GM23338 (cell line): ENCODE measurements around the gene SPTB. TPM values are rescaled to one million over a fixed set of nuclear protein-coding genes. Genes with fewer than 3 reads are reported as not detected.

Source experiments
- ATAC-seq: fragments of 200-7000 bp; cut with Tn5 transposase; 3 replicates; pipeline ENCODE4 v1.9.1; 2020
- DNase-seq: peaks from one replicate; pipeline ENCODE4 v3.0.0-alpha.2; 2015; ENCODE audit warnings: low spot score
- H2AFZ ChIP-seq: fragments of 200-600 bp; sonication (generic); 2 replicates; pipeline ENCODE4 v1.8.0; 2016; ENCODE audit warnings: antibody characterized with exemption, mild to moderate bottlenecking, moderate library complexity
- H3F3A ChIP-seq: fragments of 200-600 bp; sonication (generic); replicated peaks from 2 replicates; pipeline ENCODE4 v1.8.0; 2017; ENCODE audit warnings: antibody characterized with exemption, mixed run types, low read depth
- H3K27ac ChIP-seq: fragments of 200-600 bp; sonication (generic); 2 replicates; pipeline ENCODE4 v1.6.1; 2016; ENCODE audit warnings: low read depth
- H3K27me3 ChIP-seq: fragments of 200-600 bp; sonication (generic); 2 replicates; pipeline ENCODE4 v1.8.0; 2016; ENCODE audit warnings: mild to moderate bottlenecking, mixed run types, moderate library complexity; ENCODE audit not compliant: insufficient read depth
- H3K36me3 ChIP-seq: fragments of 200-600 bp; sonication (generic); 2 replicates; pipeline ENCODE4 v1.8.0; 2016; ENCODE audit warnings: mild to moderate bottlenecking; ENCODE audit not compliant: insufficient read depth
- H3K4me1 ChIP-seq: fragments of 200-600 bp; sonication (generic); 2 replicates; pipeline ENCODE4 v1.8.0; 2016; ENCODE audit warnings: mild to moderate bottlenecking, moderate library complexity; ENCODE audit not compliant: insufficient read depth
- H3K4me2 ChIP-seq: fragments of 200-600 bp; sonication (generic); 2 replicates; pipeline ENCODE4 v1.7.1; 2017; ENCODE audit warnings: mixed run types
- H3K4me3 ChIP-seq: fragments of 200-600 bp; sonication (generic); 2 replicates; pipeline ENCODE4 v1.6.1; 2016; ENCODE audit warnings: mixed run types
- H3K79me2 ChIP-seq: fragments of 200-600 bp; sonication (generic); replicated peaks from 2 replicates; pipeline ENCODE4 v1.8.0; 2017; ENCODE audit warnings: mild to moderate bottlenecking; ENCODE audit not compliant: insufficient read depth
- H3K9me2 ChIP-seq: fragments of 200-600 bp; sonication (generic); 2 replicates; pipeline ENCODE4 v1.8.0; 2017; ENCODE audit not compliant: insufficient read depth
- H4K20me1 ChIP-seq: fragments of 200-600 bp; sonication (generic); replicated peaks from 2 replicates; pipeline ENCODE4 v1.8.0; 2017; ENCODE audit warnings: mild to moderate bottlenecking; ENCODE audit not compliant: insufficient read depth
- H3K27ac Mint-ChIP-seq: 2 replicates; pipeline ENCODE4 v1.8.0; 2020; ENCODE audit warnings: inconsistent platforms, mild to moderate bottlenecking, moderate library complexity, mixed read lengths
- H3K27me3 Mint-ChIP-seq: 3 replicates; pipeline ENCODE4 v1.8.0; 2022; ENCODE audit warnings: low read depth, mild to moderate bottlenecking, moderate library complexity, mixed read lengths, inconsistent platforms; ENCODE audit not compliant: insufficient read depth, poor library complexity
- H3K36me3 Mint-ChIP-seq: 3 replicates; pipeline ENCODE4 v1.8.0; 2021; ENCODE audit warnings: low read depth, mild to moderate bottlenecking, inconsistent platforms, moderate library complexity, mixed read lengths
- H3K4me1 Mint-ChIP-seq: 3 replicates; pipeline ENCODE4 v1.8.0; 2020; ENCODE audit warnings: mild to moderate bottlenecking, inconsistent platforms, mixed read lengths
- H3K4me3 Mint-ChIP-seq: 3 replicates; pipeline ENCODE4 v1.8.0; 2021; ENCODE audit warnings: moderate library complexity, mild to moderate bottlenecking, inconsistent platforms, mixed read lengths
- H3K9me3 Mint-ChIP-seq: 3 replicates; pipeline ENCODE4 v1.8.0; 2020; ENCODE audit warnings: moderate library complexity, mild to moderate bottlenecking, inconsistent platforms, mixed read lengths
- CREB1 ChIP-seq: fragments of 250-450 bp; sonication (Bioruptor Pico); IDR thresholded peaks from 2 replicates; pipeline ENCODE4 v1.5.0; 2020; ENCODE audit warnings: low read depth, mild to moderate bottlenecking, moderate library complexity
- EZH2 ChIP-seq: fragments of 200-600 bp; sonication (generic); IDR thresholded peaks from one replicate; pipeline ENCODE4 v1.8.0; 2017; ENCODE audit warnings: antibody characterized with exemption, mild to moderate bottlenecking, low read depth; ENCODE audit not compliant: unreplicated experiment
- EZH2phosphoT487 ChIP-seq: fragments of 200-600 bp; sonication (generic); IDR thresholded peaks from one replicate; pipeline ENCODE4 v1.8.1; 2018; ENCODE audit warnings: antibody characterized with exemption; ENCODE audit not compliant: unreplicated experiment
- JUNB ChIP-seq: IDR thresholded peaks from one replicate; pipeline ENCODE4 v1.6.1; 2016; ENCODE audit warnings: antibody characterized with exemption; ENCODE audit not compliant: unreplicated experiment
- NANOG ChIP-seq: IDR thresholded peaks from 2 replicates; pipeline ENCODE4 v1.6.1; 2016; ENCODE audit warnings: antibody characterized with exemption, borderline replicate concordance
- POLR2AphosphoS5 ChIP-seq: IDR thresholded peaks from 2 replicates; pipeline ENCODE4 v1.6.1; 2016; ENCODE audit warnings: antibody characterized with exemption, low read depth
- STAT1 ChIP-seq: IDR thresholded peaks from one replicate; pipeline ENCODE4 v1.6.1; 2016; ENCODE audit warnings: antibody characterized with exemption; ENCODE audit not compliant: unreplicated experiment
- ZNF114 ChIP-seq: fragments of 250-450 bp; sonication (Bioruptor Pico); IDR thresholded peaks from 2 replicates; pipeline ENCODE4 v1.5.0; 2020; ENCODE audit warnings: mild to moderate bottlenecking, moderate library complexity
- polyA plus RNA-seq: library from polyadenylated mRNA; unstranded; fragments of >200 nt; fragmentation: Nextera tagmentation; extraction: Ambion mirVana; gene quantifications from 2 replicates; pipeline ENCODE4 v1.2.1, GENCODE V29; 2016
- total RNA-seq: library from RNA; depleted of rRNA; stranded (reverse); fragments of >200 nt; shearing (Covaris generic); gene quantifications from 2 replicates; pipeline ENCODE4 v1.2.3, GENCODE V29; 2014
- TF ChIP-seq, protein P1 (sequence below): IDR thresholded peaks from one replicate; pipeline ENCODE4 v1.6.1; 2018; ENCODE audit warnings: antibody characterized with exemption; ENCODE audit not compliant: unreplicated experiment
- TF ChIP-seq, protein P2 (sequence below), 2 experiments: fragments of 200-600 bp in 1 of 2; sonication (generic) in 1 of 2; conservative IDR thresholded peaks; 2 replicates each; pipeline versions ENCODE4 v1.5.1 to v1.6.1; 2016 to 2017; ENCODE audit warnings: antibody characterized with exemption in 2 of 2, low read depth in 2 of 2, mild to moderate bottlenecking in 2 of 2, moderate library complexity in 1 of 2
- TF ChIP-seq, protein P3 (sequence below): fragments of 250-450 bp; sonication (Bioruptor Pico); IDR thresholded peaks from 2 replicates; pipeline ENCODE4 v1.5.0; 2020; ENCODE audit warnings: mild to moderate bottlenecking, moderate library complexity

The SPTB gene
- total and polyA plus RNA-seq, 2 experiments from 2014 or later = 1.1 to 1.9 TPM

DNA sequence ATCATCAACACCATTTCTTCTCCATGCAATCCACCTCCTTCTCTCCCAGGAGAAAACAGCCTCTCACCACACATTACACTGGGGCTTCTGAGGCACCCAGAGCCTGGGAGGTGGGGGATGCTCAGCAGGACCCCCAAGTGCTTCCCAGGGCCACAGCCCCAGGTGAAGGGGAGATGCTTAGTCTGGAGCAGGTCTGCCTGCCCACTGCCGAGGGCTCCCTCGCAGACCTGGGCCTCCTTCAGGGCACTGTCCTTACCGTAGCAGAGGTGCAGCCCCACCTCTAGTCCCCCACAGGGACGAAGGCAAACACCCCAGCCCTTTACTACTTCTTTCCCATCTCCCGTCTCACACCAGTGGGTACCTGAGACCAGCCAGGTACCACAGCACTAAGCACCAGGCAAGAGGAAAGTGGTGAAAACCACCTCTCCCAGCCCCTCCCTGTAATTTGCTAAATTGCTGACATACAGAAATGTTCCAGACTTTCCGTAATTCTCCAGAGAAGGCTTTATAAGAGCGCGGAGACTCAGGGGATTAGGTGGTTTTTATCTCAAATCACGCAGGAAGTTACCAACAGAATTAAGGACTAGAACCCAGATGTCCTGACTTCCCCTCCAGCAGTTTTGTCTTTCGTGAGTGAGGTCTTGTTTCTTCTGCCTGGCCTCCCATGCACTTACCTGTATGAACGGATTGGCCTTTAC lies 116.5 kb downstream of the SPTB start (continued):
- TF ChIP-seq, protein P1, sequence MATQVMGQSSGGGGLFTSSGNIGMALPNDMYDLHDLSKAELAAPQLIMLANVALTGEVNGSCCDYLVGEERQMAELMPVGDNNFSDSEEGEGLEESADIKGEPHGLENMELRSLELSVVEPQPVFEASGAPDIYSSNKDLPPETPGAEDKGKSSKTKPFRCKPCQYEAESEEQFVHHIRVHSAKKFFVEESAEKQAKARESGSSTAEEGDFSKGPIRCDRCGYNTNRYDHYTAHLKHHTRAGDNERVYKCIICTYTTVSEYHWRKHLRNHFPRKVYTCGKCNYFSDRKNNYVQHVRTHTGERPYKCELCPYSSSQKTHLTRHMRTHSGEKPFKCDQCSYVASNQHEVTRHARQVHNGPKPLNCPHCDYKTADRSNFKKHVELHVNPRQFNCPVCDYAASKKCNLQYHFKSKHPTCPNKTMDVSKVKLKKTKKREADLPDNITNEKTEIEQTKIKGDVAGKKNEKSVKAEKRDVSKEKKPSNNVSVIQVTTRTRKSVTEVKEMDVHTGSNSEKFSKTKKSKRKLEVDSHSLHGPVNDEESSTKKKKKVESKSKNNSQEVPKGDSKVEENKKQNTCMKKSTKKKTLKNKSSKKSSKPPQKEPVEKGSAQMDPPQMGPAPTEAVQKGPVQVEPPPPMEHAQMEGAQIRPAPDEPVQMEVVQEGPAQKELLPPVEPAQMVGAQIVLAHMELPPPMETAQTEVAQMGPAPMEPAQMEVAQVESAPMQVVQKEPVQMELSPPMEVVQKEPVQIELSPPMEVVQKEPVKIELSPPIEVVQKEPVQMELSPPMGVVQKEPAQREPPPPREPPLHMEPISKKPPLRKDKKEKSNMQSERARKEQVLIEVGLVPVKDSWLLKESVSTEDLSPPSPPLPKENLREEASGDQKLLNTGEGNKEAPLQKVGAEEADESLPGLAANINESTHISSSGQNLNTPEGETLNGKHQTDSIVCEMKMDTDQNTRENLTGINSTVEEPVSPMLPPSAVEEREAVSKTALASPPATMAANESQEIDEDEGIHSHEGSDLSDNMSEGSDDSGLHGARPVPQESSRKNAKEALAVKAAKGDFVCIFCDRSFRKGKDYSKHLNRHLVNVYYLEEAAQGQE = no peak
- TF ChIP-seq CREB1 (CRISPR knock-in tag) (no peak), EZH2 (no peak), EZH2phosphoT487 (no peak), POLR2AphosphoS5 (no peak), NANOG (no peak), ZNF114 (CRISPR knock-in tag) (no peak)
- TF ChIP-seq, protein P2, sequence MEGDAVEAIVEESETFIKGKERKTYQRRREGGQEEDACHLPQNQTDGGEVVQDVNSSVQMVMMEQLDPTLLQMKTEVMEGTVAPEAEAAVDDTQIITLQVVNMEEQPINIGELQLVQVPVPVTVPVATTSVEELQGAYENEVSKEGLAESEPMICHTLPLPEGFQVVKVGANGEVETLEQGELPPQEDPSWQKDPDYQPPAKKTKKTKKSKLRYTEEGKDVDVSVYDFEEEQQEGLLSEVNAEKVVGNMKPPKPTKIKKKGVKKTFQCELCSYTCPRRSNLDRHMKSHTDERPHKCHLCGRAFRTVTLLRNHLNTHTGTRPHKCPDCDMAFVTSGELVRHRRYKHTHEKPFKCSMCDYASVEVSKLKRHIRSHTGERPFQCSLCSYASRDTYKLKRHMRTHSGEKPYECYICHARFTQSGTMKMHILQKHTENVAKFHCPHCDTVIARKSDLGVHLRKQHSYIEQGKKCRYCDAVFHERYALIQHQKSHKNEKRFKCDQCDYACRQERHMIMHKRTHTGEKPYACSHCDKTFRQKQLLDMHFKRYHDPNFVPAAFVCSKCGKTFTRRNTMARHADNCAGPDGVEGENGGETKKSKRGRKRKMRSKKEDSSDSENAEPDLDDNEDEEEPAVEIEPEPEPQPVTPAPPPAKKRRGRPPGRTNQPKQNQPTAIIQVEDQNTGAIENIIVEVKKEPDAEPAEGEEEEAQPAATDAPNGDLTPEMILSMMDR (conservative IDR thresholded peaks at IDR 0.05; ENCODE audit: low read depth in 2 of 2) = no peak

DNA sequence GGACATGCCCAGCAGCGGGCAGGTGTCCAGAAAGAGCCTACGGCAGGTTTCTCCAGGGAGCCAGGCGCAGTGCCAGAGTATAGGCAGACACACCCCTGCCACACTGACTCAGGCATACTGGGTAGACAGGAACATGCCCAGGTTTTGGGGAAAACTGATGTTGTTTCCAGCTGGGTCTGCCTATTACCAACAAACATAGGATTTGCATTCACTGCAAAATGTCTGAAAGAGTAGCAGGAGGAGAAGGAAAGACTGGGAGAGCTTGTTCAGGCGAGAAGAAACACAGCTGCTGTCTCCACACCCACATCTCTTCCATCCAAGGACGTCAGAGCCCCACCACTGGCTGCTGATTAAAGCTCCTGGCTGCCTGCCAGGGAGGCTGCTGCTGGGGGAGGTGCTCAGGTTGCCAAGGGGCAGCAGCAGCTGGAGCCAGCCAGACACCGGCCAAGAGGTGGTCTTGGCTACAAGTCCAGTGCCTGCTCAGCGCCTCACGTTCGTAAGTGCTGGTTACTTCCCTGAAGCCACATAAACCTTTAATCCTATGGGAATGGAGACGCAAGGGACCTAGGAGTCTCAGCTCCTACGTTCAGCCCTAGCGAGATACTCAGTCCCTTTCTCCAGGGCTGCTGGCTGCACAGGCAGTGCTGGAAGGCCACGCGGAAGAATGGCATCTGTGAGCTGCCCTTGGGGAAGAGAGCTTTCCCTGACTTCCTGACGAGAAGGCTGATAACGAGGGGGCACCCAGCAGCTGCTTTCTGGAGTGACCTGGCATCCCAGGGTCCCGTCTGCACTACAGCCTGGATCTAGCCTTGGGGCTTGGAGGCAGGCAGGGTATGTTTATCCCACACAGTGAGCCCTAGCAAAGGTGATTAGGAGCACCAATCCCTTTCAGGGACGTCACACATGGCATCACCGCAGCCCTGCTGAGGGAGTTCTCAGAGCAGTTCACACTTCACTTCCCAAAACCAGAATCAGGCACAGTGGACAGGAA lies 117.4 kb downstream of the SPTB start:
- H3K4me3 Mint-ChIP-seq = no peak overlapping the region
- Histone ChIP-seq H3K4me2 (no peak overlapping the region), H2AFZ (no peak overlapping the region), H3K4me1 (peaks cover 43% of the 10 kb centered on the region), H3K4me3 (no peak overlapping the region), H3K27ac (no peak overlapping the region), H3K79me2 (no peaks in the 10 kb centered on the region), H3K27me3 (no peaks in the 10 kb centered on the region), H3F3A (peaks cover 10% of the 10 kb centered on the region; the same call in 1 of the 2 replicates), H3K36me3 (no peaks in the 10 kb centered on the region), H4K20me1 (no peaks in the 10 kb centered on the region), H3K9me2 (no peaks in the 10 kb centered on the region)
- peaks cover 23% of the 10 kb centered on the region for H3K27me3 Mint-ChIP-seq
- no peak for ATAC-seq
- no peak for DNase-seq
- H3K36me3 Mint-ChIP-seq = no peaks in the 10 kb centered on the region; the same call in 2 of the 3 replicates
- peaks cover 72% of the 10 kb centered on the region for H3K4me1 Mint-ChIP-seq
- no peaks in the 10 kb centered on the region for H3K9me3 Mint-ChIP-seq
- no peak overlapping the region for H3K27ac Mint-ChIP-seq
- no peak for TF ChIP-seq JUNB
- no peak for TF ChIP-seq NANOG
- TF ChIP-seq EZH2 = no peak
- TF ChIP-seq, protein P3, sequence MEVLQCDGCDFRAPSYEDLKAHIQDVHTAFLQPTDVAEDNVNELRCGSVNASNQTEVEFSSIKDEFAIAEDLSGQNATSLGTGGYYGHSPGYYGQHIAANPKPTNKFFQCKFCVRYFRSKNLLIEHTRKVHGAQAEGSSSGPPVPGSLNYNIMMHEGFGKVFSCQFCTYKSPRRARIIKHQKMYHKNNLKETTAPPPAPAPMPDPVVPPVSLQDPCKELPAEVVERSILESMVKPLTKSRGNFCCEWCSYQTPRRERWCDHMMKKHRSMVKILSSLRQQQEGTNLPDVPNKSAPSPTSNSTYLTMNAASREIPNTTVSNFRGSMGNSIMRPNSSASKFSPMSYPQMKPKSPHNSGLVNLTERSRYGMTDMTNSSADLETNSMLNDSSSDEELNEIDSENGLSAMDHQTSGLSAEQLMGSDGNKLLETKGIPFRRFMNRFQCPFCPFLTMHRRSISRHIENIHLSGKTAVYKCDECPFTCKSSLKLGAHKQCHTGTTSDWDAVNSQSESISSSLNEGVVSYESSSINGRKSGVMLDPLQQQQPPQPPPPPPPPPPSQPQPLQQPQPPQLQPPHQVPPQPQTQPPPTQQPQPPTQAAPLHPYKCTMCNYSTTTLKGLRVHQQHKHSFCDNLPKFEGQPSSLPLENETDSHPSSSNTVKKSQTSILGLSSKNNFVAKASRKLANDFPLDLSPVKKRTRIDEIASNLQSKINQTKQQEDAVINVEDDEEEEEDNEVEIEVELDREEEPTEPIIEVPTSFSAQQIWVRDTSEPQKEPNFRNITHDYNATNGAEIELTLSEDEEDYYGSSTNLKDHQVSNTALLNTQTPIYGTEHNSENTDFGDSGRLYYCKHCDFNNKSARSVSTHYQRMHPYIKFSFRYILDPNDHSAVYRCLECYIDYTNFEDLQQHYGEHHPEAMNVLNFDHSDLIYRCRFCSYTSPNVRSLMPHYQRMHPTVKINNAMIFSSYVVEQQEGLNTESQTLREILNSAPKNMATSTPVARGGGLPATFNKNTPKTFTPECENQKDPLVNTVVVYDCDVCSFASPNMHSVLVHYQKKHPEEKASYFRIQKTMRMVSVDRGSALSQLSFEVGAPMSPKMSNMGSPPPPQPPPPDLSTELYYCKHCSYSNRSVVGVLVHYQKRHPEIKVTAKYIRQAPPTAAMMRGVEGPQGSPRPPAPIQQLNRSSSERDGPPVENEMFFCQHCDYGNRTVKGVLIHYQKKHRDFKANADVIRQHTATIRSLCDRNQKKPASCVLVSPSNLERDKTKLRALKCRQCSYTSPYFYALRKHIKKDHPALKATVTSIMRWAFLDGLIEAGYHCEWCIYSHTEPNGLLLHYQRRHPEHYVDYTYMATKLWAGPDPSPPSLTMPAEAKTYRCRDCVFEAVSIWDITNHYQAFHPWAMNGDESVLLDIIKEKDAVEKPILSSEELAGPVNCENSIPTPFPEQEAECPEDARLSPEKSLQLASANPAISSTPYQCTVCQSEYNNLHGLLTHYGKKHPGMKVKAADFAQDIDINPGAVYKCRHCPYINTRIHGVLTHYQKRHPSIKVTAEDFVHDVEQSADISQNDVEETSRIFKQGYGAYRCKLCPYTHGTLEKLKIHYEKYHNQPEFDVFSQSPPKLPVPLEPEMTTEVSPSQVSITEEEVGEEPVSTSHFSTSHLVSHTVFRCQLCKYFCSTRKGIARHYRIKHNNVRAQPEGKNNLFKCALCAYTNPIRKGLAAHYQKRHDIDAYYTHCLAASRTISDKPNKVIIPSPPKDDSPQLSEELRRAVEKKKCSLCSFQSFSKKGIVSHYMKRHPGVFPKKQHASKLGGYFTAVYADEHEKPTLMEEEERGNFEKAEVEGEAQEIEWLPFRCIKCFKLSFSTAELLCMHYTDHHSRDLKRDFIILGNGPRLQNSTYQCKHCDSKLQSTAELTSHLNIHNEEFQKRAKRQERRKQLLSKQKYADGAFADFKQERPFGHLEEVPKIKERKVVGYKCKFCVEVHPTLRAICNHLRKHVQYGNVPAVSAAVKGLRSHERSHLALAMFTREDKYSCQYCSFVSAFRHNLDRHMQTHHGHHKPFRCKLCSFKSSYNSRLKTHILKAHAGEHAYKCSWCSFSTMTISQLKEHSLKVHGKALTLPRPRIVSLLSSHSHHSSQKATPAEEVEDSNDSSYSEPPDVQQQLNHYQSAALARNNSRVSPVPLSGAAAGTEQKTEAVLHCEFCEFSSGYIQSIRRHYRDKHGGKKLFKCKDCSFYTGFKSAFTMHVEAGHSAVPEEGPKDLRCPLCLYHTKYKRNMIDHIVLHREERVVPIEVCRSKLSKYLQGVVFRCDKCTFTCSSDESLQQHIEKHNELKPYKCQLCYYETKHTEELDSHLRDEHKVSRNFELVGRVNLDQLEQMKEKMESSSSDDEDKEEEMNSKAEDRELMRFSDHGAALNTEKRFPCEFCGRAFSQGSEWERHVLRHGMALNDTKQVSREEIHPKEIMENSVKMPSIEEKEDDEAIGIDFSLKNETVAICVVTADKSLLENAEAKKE (CRISPR knock-in tag) = no peak
- no peak for TF ChIP-seq ZNF114 (CRISPR knock-in tag)
- no peak for TF ChIP-seq STAT1
